Activated naive CD4-positive, alpha-beta T cell (primary cell): ENCODE data around the gene RUFY1.

Source experiments
- DNase-seq, 4 experiments: peaks; one replicate each; lab custom pipeline; 2025; lab: John Stamatoyannopoulos, UW

RUFY1 gene

DNA sequence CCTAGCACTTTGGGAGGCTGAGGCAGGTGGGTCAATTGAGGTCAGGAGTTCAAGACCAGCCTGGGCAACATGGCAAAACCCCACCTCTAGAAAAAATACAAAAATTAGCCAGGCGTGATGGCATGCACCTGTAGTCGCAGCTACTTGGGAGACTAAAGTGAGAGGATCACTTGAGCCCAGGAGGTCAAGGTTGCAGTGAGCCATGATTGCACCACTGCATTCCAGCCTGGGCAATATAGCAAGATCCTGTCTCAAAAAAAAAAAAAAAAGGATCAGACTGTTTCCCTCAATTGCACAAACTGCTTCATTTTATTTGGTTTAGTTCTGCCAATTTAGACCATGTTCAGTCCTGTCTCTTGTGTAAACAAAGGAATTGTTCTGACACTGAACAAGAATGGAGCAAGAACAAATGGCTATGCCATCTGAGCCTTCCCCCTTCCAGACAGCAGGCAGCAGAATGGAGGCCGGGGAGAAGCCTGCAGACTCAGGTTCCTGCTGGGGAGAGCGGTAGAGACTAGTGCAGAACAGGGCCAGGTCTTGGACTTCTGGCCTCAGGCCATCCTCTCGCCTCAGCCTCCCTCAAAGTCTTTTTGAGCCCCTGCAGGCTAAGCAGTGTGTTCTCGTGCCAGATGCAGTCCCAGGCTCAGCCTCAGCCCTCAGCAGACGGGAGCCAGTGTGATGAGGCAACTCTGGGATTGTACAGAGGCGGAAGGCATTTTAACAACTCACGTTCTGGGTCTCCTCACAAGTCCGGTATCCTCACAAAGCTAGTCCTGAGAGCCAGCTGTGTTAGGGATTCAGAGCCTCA is 54.9 kb downstream of the RUFY1 start:
- DNase-seq, result no peak

DNA sequence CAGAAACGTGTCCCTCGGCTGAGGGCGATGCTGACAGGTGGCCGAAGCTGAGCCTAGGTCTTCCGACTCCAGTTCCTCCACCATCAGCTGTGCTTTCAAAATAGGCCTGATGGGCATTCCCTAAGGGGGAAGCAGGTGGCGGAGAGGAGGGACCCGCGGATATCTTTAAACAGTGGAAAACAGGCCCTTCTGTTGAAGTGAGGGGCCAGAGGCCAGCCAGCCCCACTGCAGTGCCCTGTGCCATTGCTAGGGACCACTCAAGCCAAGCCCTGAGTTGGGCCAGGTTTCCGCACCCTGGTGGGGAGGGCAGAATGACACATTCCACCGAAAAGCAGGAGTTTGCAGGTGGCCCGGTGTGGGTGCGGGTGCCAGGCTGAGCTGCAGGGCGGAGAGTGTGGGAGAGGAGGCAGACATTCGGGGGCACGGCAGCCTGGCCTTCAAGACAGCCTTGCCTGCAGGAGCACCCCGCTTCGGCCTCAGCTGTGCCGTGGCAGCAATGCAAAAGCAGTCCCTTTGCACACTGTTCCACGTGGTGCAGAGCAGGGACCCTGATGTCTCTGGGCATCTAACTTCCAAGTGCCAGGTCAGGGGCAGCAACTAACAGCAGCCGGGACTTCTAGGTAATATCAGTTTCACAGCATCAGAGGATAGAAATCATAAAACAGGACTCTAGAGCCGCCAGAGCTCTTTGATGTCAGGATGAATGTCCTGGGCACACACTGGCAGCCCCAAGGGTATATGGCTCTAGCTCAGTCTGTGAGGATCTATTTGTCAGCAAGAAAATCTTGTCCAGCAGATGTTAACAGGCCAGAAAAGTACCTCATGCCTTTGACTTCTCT is 55.9 kb downstream of the RUFY1 start:
- DNase-seq, result no peak

DNA sequence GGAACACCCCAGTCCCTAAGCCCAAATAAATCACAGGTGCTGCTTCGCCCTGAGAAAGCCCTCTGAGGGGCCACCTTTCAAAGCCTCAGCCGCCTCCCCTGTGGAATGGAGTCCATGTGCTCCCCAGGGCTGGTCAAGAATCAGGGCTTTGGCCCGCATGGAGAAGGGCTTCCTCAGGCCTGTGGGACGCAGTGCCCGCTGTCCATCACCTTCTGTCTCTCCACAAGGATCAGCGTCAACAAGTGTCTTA is 56.5 kb downstream of the RUFY1 start:
- no peak for DNase-seq

DNA sequence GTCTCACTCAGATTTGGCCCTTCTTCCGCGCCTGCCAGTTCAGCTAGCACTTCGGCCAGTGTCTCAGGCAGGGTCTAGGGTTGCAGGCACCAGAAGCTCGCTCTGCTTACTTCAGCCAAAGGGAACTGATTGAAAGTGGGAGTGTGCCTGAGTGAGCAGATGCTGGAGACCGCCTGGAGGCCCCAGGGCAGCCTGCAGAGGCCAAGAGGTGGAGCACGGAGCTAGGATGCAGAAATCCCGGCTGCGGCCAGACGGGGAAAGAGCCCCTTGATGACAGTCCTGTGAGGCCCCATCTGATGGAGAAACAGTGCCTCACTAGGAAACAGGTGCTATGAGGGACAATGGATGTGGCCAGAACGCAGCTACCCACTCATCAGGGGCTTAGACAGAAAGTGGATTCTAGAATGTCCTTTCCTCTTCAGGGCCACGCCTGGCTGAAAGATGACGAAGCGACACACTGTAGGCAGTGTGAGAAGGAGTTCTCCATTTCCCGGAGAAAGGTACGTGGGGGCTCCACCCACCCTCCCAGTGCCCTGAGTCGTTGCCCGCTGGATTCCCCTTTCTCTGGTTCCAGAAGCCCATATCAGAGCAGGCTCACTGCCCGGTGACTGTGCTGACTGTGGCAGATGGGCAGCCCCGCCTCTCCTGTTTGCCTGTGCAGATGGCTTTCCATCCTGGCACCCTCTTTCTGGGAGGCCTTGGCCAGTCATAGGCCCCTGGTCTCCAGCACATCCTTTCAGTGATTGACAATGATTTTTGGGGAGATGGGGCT is 57.0 kb downstream of the RUFY1 start:
- DNase-seq, result no peak

DNA sequence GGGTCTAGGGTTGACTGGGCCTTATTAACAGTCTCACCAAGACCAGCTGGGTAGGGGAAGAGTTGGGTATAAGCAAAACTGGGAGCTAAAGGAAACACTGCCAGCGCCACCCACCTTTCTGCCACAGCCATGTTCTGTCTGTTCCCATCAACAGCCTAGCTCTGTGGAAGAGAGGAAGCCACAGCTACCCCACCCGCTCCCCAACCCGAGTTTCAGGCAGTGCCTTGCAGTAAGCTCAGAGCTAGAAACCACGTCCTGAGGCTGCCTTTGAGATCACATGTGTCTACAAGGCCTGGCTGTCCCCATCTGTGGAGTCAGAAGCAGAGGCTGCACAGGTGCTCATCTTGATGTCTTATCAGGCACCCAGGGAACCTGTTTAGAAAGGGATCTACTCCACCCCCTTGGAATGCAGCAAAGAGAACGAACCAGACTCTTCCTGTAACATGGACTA is 57.8 kb downstream of the RUFY1 start:
- peak in 1 of 4 experiments; percentile 37 for DNase-seq

DNA sequence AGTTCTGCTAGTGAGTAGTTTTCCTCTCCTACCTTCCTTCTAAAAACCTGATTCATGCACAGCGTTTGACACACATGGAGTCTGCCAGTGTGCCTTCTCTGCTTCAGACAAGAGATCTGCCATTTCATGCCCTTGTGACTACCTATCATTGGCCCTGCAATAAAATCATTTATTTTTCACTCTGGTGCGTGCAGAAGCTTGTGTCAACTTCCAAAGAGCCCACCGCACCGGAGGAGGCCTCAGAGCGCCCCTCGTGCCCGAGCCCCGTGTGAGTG is 59.4 kb downstream of the RUFY1 start:
- no peak for DNase-seq

DNA sequence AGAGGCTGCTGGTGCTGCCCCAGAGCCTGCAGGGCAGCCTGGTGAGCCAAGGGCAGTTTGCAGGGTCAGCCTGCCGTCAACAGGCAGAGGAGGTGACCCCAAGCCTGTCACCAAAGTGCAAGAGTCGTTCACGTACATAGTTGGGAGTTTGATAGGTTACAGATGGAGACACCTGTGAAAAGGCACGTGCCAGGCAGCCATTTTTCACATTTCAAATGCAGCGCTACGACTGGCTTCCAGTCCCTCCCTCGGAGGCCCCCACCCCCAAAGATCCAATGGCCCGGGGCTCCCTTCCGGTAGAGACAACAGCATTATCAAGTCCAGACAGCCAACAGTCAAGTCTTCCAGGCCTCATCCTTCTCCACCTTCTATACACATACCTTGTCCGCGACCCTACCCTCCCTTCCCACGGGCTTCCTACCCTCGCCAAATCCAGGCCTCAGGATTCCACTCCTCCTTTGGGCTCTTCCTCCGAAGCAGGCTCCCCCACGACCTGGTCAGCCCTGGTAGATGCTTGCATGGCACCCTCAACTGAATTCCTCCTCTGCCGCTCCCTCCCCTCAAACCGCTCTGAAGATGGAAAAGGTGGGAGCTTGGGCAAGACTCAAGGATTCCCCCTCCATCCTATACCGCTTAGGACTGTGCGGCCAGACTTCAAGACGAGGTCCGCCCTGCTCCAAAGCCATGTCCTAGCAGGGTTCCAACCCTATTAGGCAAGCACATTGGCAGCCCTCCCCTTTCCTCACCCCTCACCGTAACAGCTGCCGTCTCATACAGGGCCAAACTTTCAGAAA is 60.0 kb downstream of the RUFY1 start:
- DNase-seq, result no peak

DNA sequence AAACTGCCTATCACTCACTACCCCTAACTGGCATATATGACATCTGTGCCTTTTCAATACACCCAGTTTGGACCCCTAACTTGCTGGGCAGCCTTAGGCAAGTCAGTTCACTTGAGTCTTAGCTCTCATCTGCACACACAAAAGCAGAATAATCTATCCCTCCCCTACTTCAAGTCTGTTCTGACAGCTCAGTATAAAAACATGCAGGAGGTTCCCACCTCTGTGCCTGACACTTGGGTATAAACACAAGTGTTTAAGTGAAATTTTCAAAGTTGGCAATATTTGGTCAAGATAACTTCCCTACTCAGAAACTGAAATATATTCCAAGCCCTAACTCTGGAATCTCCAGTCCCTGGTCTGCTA is 60.5 kb downstream of the RUFY1 start:
- no peak for DNase-seq

DNA sequence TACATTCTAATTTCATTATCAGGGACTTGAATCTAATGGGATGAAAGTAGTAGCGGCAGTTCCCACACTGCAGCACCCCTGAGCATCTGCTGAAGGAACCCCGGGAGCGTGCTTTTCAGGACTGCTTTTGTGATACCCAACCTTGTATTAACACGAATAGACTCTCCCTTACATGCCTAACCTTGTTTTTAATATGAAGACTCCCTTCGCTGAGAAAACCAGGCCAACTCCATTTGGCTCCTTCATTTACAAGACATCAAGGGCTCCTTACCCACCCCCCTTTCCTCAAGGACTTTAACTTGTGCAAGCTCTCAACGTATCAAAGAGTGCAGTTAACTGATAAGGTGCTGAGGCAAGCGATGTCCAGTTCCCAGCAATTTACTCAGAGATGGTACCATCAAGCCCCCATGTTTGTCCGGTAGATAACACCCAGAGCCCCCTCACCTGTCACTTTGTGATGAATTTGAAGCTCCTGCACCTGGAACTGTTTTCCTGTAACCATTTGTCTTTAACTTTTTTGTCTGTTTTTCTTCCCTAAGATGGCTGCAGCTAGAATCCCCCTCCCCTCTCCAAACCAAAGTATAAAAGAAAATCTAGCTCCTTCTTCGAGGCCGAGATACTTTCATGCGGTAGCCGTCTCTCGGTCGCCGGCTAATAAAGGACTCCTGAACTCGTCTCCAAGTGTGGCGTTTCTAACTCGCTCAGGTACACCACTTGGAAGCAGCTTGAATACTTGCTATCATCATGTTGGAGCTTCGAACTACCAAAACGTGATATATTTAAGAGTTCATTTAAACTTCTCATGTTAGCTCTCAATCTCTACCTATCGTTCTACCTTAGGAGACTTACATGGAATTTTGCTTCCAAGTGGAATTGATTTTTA is 62.5 kb downstream of the RUFY1 start:
- no peak for DNase-seq

DNA sequence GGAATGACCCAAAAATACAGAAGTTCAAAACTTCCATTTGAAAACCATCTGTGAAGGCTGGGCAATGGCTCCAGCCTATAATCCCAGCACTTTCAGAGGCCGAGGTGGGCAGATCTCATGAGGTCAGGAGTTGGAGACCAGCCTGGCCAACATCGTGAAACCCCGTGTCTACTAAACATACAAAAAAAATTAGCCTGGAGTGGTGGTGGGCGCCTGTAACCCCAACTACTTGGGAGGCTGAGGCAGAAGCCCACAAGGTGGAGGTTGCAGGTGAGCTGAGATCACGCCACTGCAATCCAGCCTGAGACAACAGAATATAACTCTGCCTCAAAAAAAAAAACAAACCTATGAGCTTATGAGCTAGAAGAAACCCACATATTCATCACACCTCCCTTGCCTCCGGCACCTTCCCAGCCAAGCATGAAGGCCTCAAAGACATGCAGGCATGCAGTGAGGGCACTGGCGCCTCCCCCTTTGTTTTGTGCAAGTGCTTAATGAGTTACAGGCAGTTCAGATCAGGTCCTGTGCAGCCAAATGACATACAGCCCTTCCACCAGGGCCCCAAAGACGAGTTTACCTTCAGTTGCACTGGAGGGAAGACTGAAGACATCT is 63.2 kb downstream of the RUFY1 start:
- no peak for DNase-seq

DNA sequence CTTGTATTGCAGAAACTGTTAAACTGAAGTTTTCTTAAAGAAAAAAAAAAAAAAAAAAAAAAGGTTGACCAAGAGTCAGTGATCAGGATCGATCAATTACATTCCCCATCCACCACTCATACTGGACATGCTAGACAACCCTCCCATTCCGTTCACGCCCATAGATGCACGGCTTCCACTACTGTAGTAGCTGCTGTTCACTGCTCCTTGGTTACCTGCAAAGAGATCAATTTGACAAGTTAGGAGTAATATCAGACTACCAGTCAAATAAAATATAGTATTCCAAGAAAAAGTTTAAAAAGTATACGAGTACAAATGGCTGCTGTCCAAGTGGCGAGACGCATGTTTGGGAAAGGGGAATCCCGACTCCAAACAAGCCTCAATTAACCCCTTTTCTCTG is 64.4 kb downstream of the RUFY1 start:
- DNase-seq, result no peak

DNA sequence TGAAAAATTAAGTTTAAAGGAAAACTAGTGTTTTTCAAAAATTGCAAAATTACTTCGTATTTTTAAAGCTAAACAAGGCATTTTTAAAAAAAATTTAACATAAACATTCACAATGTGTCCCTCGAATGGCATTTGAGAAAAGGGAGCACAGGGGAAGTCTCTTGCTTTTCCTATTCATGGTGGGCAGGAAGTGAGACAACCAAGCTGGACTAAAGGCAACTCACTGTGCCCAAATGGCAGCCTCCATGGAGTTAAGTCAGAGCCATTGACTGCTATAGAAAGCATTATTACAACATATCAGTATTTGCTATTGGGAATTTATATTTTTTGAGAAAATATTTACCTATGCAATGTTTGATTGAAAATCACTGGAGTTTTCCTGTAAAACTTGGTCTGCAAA is 64.8 kb downstream of the RUFY1 start:
- no peak for DNase-seq

DNA sequence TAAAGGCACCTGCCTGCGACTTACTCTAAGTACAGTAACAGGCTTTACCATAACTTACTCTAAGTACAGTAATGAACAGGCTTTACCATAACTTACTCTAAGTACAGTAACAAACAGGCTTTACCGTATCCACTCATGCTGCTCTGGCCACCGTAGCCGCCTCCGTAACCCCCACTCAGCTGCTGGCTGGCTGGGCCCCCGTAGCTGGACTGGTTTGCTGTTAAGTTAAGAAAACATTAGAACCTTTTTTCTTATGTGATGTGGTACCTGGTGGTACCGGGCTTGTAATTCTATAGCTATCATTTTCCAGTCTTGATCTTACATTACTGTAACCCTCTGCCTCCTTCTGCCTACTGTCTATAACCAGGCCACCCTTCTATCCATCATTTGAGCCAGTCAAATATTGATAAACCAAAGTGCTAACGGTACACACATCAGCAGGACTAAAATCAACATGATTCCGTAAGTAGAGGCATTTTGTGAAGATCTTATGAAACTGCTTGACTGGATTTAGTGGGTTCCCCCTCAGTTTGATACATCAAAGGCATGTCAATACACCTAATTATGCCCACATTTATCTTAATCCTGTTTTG is 65.7 kb downstream of the RUFY1 start:
- no peak for DNase-seq

DNA sequence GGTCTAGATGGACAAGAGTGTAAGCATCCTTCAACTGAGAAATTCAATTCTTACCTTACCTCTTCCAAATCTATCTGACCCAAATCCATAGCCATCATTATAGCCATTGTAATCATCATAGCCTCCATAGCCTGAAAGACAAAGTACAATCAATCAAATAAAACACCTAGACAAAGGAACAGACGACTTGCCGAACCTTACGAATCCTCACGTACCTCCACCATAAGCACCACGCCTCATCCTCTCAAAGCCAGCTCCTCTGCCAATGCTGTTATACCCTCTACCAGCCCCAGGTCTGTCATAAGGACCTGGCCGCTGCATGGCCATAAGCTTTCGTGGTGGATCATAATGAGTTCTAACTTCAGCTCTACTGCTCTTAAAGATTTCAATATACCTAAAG is 67.6 kb downstream of the RUFY1 start:
- no peak for DNase-seq

DNA sequence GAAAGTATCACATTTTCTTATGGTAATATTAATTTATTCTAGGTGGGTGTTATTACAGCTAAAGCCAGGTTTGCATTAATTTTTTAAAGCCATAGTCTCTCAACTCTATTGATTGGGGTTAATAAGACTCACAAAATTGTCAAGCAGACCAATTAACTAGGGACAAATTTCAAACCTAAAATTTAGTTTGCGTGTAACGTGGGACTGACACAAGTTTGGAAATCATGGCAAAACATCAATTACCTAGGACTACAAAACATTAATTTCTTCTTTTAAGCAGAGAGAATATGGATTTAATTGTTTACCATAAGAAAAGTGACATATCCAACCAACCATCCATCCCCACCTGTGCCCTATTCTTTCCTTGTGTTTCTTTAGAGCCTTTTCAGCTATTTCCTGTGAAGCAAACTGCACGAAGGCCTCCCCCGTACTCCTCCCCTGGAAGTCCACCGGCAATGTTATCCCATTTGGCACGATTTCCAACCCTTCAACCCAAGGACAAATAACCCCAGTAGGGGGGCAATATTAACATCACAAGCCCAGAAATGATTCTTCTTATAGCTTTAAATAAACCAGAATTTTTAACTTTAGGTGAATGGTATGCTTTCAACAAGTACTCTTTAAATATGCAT is 68.7 kb downstream of the RUFY1 start:
- DNase-seq, result no peak

DNA sequence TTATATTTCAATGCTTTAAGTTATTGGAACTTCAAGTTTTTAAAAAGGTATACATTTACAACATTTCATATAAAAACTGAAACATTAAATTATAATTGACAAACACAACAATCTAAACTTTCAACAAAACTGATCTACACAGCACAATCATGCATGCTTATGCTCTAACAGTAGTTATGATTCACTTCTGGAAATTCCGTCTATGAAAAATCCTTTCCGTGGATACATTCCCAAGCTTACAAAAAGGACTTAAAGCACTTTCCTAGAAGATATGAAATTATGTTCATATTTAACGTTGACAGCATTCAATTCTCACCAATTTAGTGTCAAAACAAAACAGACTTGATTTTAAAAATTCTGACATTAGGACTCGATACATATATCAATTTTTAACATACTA is 69.4 kb downstream of the RUFY1 start:
- DNase-seq, result no peak

DNA sequence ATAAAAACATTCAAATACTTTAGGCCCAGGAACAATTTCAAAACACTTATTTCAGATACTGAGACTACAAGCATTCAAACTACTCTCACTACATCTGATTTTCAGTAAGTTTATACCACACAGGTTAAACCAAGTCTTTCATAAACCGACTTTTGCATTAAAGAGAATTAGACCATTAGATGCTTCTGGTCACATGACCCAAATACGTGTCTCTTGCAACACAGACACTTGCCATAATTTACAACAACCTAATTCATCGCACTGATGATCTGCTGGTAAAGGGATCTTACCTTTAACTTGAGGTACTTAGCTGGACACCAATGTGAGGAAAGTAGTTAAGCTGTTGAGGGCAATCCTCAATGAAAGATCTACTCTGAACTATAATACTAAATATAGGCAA is 69.9 kb downstream of the RUFY1 start:
- no peak for DNase-seq

DNA sequence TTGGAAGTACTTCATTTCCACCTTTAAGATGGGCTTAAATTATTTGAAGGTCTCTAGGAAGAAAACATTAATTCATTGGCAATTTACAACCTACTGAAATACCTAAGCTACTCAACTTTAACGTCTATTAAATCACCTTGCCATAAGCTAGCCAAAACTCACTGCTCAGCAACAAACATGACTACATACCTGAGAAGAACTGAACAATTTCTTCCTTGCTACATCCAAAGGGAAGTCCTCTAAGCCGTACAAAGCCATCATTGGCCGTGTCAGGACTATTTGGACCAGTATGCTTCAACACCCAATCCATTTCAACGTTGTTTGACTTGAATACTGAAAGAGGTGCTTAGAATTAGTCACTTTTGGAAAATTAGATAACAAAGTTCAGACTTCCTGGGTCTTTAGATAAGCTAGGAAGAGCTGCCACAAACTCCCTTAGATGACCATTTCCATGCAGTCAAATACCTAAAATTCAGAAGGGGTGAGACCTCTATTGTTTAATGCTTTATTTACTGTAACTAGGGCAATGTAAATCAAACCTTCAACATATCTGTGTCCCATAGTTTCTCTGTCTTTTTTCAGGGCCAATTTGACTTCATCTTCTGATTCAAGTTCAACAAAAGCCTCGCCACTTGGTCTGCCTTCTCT is 70.5 kb downstream of the RUFY1 start:
- DNase-seq, result no peak

DNA sequence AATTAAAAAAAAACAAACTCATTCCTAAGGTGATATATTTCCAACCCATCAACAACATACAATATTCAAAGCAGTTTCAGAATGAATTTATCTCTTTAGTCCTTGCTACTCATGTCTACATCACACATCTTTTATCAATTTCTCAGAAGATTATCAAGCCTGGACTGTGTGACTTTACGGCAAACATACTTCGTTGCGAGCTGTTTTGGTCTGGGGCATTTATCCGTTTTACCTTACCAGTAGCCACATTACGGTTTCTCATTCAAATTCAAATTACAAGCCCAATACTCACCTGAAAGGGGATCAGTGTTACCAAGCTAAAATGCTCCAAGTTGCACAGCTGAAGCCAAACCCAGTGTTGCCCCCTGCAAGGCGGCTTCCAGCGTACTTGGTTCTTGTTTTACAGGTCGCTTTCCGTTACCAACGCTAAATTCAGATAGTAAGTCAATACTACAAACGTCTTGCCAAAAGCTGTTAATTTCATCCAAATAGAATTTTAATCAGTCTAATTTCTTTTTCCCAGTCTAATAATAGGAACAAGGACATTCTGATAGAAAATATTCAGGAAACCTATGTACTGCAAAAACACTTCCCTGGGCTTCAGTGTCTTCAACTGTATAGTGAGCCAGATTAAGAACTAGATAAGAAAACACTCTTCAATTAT is 71.3 kb downstream of the RUFY1 start:
- no peak for DNase-seq
